AG10803 (cell line): Measurements from ENCODE around the gene GRHPR.

Source experiments
- DNase-seq: peaks from one replicate; pipeline ENCODE4 v3.0.0; 2010; ENCODE audit warnings: low read depth
- H3K4me3 ChIP-seq: 2 replicates; pipeline ENCODE4 v1.5.1; 2011; ENCODE audit warnings: mild to moderate bottlenecking, low read length, control low read depth
- TF ChIP-seq, protein P1 (sequence below): conservative IDR thresholded peaks from 2 replicates; pipeline ENCODE4 v1.5.1; 2011; ENCODE audit warnings: mild to moderate bottlenecking, low read length, control low read depth, inconsistent platforms

Gene GRHPR

DNA sequence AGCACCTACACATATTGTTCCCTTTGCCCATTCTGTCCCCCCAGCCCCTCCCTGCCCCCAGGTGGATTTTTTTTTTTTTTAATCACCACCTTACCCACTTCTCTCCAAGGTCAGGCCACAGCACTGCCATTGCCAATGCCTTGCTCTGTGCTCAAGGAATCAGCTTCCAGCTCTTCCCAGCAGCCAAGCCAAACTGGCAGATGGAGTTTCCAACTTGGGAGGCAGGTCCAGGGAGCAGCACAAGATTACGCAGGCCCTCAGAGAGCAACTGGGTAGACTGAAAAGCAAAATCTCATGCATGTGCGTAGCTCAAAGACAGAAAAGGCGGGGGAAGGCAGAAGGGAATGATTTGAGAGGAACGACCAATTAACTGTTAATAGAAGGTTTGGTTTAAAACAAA lies 15.1 kb downstream of the GRHPR start:
- no peak for DNase-seq
- H3K4me3 ChIP-seq = no peak overlapping the region
- TF ChIP-seq, protein P1, sequence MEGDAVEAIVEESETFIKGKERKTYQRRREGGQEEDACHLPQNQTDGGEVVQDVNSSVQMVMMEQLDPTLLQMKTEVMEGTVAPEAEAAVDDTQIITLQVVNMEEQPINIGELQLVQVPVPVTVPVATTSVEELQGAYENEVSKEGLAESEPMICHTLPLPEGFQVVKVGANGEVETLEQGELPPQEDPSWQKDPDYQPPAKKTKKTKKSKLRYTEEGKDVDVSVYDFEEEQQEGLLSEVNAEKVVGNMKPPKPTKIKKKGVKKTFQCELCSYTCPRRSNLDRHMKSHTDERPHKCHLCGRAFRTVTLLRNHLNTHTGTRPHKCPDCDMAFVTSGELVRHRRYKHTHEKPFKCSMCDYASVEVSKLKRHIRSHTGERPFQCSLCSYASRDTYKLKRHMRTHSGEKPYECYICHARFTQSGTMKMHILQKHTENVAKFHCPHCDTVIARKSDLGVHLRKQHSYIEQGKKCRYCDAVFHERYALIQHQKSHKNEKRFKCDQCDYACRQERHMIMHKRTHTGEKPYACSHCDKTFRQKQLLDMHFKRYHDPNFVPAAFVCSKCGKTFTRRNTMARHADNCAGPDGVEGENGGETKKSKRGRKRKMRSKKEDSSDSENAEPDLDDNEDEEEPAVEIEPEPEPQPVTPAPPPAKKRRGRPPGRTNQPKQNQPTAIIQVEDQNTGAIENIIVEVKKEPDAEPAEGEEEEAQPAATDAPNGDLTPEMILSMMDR = no peak

DNA sequence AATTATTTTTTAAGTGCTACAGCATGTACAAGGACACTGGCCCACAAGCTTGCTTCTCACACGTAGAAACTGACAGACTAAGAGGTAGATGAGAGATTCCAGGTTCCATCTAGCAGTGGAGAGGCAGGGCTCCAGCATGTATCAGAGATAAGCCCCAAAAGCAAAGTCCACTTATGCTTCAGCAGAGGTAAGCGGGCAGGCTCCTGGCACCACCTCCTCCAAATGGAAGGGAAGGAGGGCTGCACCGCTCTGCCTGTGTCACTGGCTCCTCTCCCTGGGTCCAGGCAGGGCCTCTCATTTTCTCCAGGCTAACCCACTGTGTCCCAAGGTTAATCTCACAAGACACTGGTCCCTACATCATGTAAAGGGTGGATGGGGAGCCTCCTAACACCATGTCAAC lies 15.9 kb downstream of the GRHPR start:
- no peak for DNase-seq
- TF ChIP-seq, protein P1 = no peak
- no peak overlapping the region for H3K4me3 ChIP-seq

DNA sequence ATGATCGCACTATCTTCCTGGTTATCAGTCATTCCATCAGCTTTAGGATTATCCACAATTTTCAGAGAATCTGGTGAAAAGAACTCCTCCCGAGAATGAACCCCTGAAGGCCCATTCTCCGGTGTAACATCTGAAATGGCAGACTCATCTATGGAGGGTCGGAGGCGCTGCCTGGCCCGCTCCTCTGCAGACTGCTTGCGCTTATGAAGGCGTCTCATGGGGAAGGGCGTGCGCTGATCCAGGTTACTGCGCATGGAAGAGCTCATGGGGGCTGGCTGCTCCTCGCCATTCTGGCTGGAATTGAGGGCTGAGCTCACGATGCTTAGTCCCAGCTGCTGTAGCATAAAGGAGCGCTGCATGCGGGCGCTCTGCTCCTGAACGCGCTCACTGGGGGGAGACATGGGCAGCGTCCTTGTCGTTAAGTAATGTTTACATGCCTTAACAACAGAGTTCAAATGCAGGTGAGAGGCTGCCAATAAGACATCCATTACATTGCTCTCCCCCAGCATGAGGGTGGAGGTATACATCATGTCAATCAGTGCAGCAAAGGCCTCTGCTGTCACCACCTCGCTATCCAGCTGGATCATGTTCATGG lies 19.4 kb downstream of the GRHPR start:
- H3K4me3 ChIP-seq = no peak overlapping the region
- TF ChIP-seq, protein P1 = no peak
- DNase-seq = no peak

DNA sequence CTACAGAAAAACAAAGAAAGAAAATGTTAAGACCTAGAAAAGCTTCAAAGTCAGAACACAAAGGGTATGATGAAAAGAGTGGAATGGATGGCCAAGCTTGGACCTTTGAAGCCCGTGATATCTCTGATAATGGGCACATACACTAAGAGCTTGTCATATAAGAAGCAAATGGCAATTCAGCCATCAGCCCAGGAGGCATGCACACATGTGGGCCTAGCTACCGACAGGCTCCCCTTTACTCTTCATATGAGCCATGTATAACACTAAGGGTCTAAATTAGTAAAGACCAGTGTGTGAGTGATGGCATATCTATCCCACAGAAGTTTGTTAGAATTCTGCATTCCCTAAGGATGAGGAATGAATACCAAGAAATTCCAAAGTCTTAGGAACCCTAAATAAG lies 20.1 kb downstream of the GRHPR start:
- no peak for DNase-seq
- TF ChIP-seq, protein P1 = no peak

DNA sequence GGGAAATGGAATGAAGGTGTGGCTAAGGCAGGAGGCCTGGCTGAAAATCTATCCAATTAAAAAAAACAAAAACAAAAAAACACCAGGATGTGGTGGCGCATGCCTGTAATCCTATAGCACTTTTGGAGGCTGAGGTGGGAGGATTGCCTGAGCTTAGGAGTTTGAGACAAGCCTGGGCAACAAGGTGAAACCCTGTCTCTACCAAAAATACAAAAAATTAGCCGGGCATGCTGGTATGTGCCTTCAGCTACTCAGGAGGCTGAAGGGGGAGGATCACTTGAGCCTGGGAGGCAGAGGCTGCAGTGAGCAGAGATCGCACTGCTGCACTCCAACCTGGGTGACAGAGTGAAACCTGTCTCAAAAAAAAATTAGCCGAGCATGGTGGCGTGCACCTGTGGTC lies 21.1 kb downstream of the GRHPR start:
- DNase-seq = no peak
- TF ChIP-seq, protein P1 = no peak
- no peak overlapping the region for H3K4me3 ChIP-seq

More for the DNA sequence above, 20.1 kb downstream of the GRHPR start:
- no peak overlapping the region for H3K4me3 ChIP-seq

DNA sequence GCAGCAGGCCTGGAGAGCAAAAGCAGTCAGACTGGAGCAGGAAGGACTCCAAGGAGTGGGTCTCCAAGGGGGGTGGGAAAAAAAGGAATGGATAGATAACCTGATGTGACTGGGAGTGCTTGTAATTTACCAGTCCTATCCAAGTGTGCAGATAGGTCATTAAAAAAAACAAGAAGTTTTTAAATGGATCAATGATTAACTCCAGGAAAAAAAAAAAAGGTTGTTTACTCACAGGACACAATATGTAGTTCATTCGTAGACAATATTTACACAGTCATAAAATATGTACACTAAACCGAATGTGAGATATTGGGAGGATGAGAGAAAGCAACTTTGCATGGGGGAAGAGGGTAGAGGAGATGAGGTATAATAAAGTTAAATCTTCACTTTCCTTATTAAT lies 22.4 kb downstream of the GRHPR start:
- no peak for DNase-seq
- TF ChIP-seq, protein P1 = no peak
- H3K4me3 ChIP-seq = no peak overlapping the region

DNA sequence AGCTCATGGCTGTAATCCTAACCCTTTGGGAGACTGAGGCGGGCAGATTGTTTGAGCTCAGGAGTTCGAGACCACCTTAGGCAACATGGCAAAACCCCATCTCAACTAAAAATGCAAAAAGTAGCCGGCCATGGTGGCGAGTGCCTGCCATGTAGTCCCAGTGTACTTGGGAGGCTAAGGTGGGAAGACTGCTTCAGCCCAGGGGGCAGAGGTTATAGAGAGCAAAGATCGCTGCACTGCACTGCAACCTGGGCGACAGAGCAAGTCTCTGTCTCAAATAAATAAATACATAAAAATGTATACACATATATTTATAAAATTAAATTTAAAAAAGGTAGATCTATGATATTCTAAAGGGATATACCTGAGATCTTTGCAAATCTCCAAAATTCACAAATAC lies 23.3 kb downstream of the GRHPR start:
- no peak for DNase-seq
- TF ChIP-seq, protein P1 = no peak
- H3K4me3 ChIP-seq = no peak overlapping the region
